ENCODE results near the gene RPL7L1. TPM values are rescaled to one million over a fixed set of nuclear protein-coding genes. Genes with fewer than 3 reads are reported as not detected.
"Not testable (repeated sequence)": the region's sequence is repeated elsewhere in the genome, so short reads cannot be mapped to it uniquely, and the experiment has no call there.

The RPL7L1 gene
- total and polyA plus RNA-seq, 4 donors: 39.3 to 98.7 (median 61.9) TPM

GRCh38 chr6:42899871-42900270, 20.5 kb downstream of the RPL7L1 start:
- peaks cover 0 to 32% (median 2%) of the 10 kb centered on the region in 5 donors for H3K4me1 ChIP-seq (ENCODE audit: control insufficient read depth in 5 of 5, insufficient read depth in 5 of 5, low read length in 5 of 5)
- no peak overlapping the region for H3K9ac ChIP-seq (ENCODE audit: insufficient read depth in 1 of 2, low read length in 2 of 2)
- no peaks in the 10 kb centered on the region for H3K27me3 ChIP-seq (ENCODE audit: control insufficient read depth in 3 of 3, insufficient read depth in 3 of 3, low read length in 2 of 3)
- no peak overlapping the region for H3K27ac ChIP-seq (ENCODE audit: low read depth in 1 of 2, low read length in 1 of 2)
- H3K9me3 ChIP-seq (ENCODE audit: control insufficient read depth in 4 of 4, insufficient read depth in 3 of 4, low read length in 3 of 4): no peaks in the 10 kb centered on the region
- H3K36me3 ChIP-seq (ENCODE audit: control insufficient read depth in 4 of 4, insufficient read depth in 4 of 4, low read length in 4 of 4): no peaks in the 10 kb centered on the region
- no peak overlapping the region for H3K4me3 ChIP-seq
- ATAC-seq (ENCODE audit: insufficient read depth, low FRiP score): no peak
- TF ChIP-seq CTCF (IDR thresholded peaks at IDR 0.05; ENCODE audit: control extremely low read depth, extremely low read depth): no peak
- DNase-seq: peak; percentile 39 to 78 (median 60)
- 63 to 77% methylated on average over 8 of the region's 8 CpGs for whole genome bisulfite sequencing, 2 donors

GRCh38 chr6:42901538-42901957, 22.1 kb downstream of the RPL7L1 start:
- Histone ChIP-seq H3K27me3 (ENCODE audit: control insufficient read depth in 3 of 3, insufficient read depth in 3 of 3, low read length in 2 of 3) (no peaks in the 10 kb centered on the region), H3K27ac (ENCODE audit: low read depth in 1 of 2, low read length in 1 of 2) (peak overlapping the region in 1 of 2 donors; percentile 62), H3K9ac (ENCODE audit: insufficient read depth in 1 of 2, low read length in 2 of 2) (peak overlapping the region in 1 of 2 donors; percentile 17), H3K4me3 (no peak overlapping the region), H3K36me3 (ENCODE audit: control insufficient read depth in 4 of 4, insufficient read depth in 4 of 4, low read length in 4 of 4) (no peaks in the 10 kb centered on the region), H3K9me3 (ENCODE audit: control insufficient read depth in 4 of 4, insufficient read depth in 3 of 4, low read length in 3 of 4) (no peaks in the 10 kb centered on the region), H3K4me1 (ENCODE audit: control insufficient read depth in 5 of 5, insufficient read depth in 5 of 5, low read length in 5 of 5) (peaks cover 0 to 32% (median 2%) of the 10 kb centered on the region in 5 donors)
- peak; percentile 98 for TF ChIP-seq CTCF (IDR thresholded peaks at IDR 0.05; ENCODE audit: control extremely low read depth, extremely low read depth)
- DNase-seq: peak; percentile 83 to 93 (median 92)
- 4 to 6% methylated on average over 11 of the region's 11 CpGs for WGBS, 2 donors
- ATAC-seq (ENCODE audit: insufficient read depth, low FRiP score): peak; percentile 95

- Histone ChIP-seq H3K27ac (ENCODE audit: low read depth in 1 of 2, low read length in 1 of 2) (peak overlapping the region in 1 of 2 donors; percentile 62), H3K4me1 (ENCODE audit: control insufficient read depth in 5 of 5, insufficient read depth in 5 of 5, low read length in 5 of 5) (peaks cover 0 to 32% (median 2%) of the 10 kb centered on the region in 5 donors), H3K9ac (ENCODE audit: insufficient read depth in 1 of 2, low read length in 2 of 2) (peak overlapping the region in 1 of 2 donors; percentile 17)
- H3K27me3 ChIP-seq (ENCODE audit: control insufficient read depth in 3 of 3, insufficient read depth in 3 of 3, low read length in 2 of 3); H3K4me3 ChIP-seq; ATAC-seq (ENCODE audit: insufficient read depth, low FRiP score); H3K9me3 ChIP-seq (ENCODE audit: control insufficient read depth in 4 of 4, insufficient read depth in 3 of 4, low read length in 3 of 4); H3K36me3 ChIP-seq (ENCODE audit: control insufficient read depth in 4 of 4, insufficient read depth in 4 of 4, low read length in 4 of 4): not testable (repeated sequence)
- WGBS, 2 donors: 63 to 76% methylated on average over 22 of the region's 22 CpGs
- DNase-seq: peak in 1 of 3 donors; percentile 18
Observed at GRCh38 chr6:42902429-42903263, 23.2 kb downstream of the RPL7L1 start.

GRCh38 chr6:42904467-42904866, 25.1 kb downstream of the RPL7L1 start:
- H3K27ac ChIP-seq (ENCODE audit: low read depth in 1 of 2, low read length in 1 of 2): no peak overlapping the region
- no peaks in the 10 kb centered on the region for H3K36me3 ChIP-seq (ENCODE audit: control insufficient read depth in 4 of 4, insufficient read depth in 4 of 4, low read length in 4 of 4)
- H3K9ac ChIP-seq (ENCODE audit: insufficient read depth in 1 of 2, low read length in 2 of 2): no peak overlapping the region
- no peak for DNase-seq
- TF ChIP-seq CTCF (IDR thresholded peaks at IDR 0.05; ENCODE audit: control extremely low read depth, extremely low read depth): no peak
- no peak overlapping the region for H3K4me3 ChIP-seq
- no peaks in the 10 kb centered on the region for H3K27me3 ChIP-seq (ENCODE audit: control insufficient read depth in 3 of 3, insufficient read depth in 3 of 3, low read length in 2 of 3)
- H3K9me3 ChIP-seq (ENCODE audit: control insufficient read depth in 4 of 4, insufficient read depth in 3 of 4, low read length in 3 of 4): no peaks in the 10 kb centered on the region
- H3K4me1 ChIP-seq (ENCODE audit: control insufficient read depth in 5 of 5, insufficient read depth in 5 of 5, low read length in 5 of 5): peaks cover 0 to 27% (median 2%) of the 10 kb centered on the region in 5 donors
- no peak for ATAC-seq (ENCODE audit: insufficient read depth, low FRiP score)
- WGBS, 2 donors: 92 to 93% methylated on average over 10 of the region's 10 CpGs

Data from lung (tissue), 12 donors.